PC-9 (cell line): ENCODE results near the gene METTL6.

ENCODE experiments used
- EZH2 ChIP-seq: fragments of 200-600 bp; sonication (generic); IDR thresholded peaks from 2 replicates; pipeline ENCODE4 v1.8.0; 2017; ENCODE audit warnings: antibody characterized with exemption, low read depth
- TF ChIP-seq, protein P1 (sequence below): fragments of 200-600 bp; sonication (generic); conservative IDR thresholded peaks from 2 replicates; pipeline ENCODE4 v1.6.1; 2017; ENCODE audit warnings: mixed run types, antibody characterized with exemption, mild to moderate bottlenecking, moderate library complexity

GRCh38 chr3:15430624-15431023 is 3.3 kb upstream of the METTL6 start:
- TF ChIP-seq, protein P1, sequence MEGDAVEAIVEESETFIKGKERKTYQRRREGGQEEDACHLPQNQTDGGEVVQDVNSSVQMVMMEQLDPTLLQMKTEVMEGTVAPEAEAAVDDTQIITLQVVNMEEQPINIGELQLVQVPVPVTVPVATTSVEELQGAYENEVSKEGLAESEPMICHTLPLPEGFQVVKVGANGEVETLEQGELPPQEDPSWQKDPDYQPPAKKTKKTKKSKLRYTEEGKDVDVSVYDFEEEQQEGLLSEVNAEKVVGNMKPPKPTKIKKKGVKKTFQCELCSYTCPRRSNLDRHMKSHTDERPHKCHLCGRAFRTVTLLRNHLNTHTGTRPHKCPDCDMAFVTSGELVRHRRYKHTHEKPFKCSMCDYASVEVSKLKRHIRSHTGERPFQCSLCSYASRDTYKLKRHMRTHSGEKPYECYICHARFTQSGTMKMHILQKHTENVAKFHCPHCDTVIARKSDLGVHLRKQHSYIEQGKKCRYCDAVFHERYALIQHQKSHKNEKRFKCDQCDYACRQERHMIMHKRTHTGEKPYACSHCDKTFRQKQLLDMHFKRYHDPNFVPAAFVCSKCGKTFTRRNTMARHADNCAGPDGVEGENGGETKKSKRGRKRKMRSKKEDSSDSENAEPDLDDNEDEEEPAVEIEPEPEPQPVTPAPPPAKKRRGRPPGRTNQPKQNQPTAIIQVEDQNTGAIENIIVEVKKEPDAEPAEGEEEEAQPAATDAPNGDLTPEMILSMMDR, result no peak
- no peak for TF ChIP-seq EZH2
